ENCODE results near the gene VPS13A. TPM values are rescaled to one million over a fixed set of nuclear protein-coding genes. Genes with fewer than 3 reads are reported as not detected.

Gene VPS13A
- total RNA-seq, 3 donors from 2014 or later = 48.7 to 62.6 (median 49.2) TPM

DNA sequence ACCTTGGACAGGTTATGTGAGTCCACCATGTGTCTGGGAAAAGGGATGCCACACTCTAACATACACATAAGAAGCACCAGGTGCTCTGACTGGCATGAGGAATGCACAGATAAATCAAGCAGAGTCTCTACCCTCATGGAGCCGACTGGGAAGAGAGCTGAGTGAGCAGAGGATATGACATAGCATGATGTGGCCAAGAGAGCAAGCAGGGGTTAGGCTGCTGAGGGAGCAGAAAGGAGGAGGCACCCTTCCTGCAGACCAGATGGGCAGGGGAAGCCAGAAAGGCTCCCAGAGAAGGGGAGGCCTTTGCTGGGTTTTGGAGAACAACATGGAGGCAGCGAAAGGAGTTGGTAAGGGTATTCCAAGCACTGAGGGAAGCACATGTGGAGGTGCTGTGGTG, 247.7 kb downstream of the VPS13A start:
- Histone ChIP-seq H3K36me3 (ENCODE audit: low read depth) (no peaks in the 10 kb centered on the region), H3K9me3 (no peaks in the 10 kb centered on the region), H3K4me1 (ENCODE audit: low read depth) (no peaks in the 10 kb centered on the region), H3K4me3 (no peak overlapping the region)
- TF ChIP-seq, protein P1, sequence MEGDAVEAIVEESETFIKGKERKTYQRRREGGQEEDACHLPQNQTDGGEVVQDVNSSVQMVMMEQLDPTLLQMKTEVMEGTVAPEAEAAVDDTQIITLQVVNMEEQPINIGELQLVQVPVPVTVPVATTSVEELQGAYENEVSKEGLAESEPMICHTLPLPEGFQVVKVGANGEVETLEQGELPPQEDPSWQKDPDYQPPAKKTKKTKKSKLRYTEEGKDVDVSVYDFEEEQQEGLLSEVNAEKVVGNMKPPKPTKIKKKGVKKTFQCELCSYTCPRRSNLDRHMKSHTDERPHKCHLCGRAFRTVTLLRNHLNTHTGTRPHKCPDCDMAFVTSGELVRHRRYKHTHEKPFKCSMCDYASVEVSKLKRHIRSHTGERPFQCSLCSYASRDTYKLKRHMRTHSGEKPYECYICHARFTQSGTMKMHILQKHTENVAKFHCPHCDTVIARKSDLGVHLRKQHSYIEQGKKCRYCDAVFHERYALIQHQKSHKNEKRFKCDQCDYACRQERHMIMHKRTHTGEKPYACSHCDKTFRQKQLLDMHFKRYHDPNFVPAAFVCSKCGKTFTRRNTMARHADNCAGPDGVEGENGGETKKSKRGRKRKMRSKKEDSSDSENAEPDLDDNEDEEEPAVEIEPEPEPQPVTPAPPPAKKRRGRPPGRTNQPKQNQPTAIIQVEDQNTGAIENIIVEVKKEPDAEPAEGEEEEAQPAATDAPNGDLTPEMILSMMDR (IDR thresholded peaks at IDR 0.05) = no peak
- DNase-seq (no peak), ATAC-seq (no peak)
- intact Hi-C loops (cut with DNase I, micrococcal nuclease) = no loop called here

DNA sequence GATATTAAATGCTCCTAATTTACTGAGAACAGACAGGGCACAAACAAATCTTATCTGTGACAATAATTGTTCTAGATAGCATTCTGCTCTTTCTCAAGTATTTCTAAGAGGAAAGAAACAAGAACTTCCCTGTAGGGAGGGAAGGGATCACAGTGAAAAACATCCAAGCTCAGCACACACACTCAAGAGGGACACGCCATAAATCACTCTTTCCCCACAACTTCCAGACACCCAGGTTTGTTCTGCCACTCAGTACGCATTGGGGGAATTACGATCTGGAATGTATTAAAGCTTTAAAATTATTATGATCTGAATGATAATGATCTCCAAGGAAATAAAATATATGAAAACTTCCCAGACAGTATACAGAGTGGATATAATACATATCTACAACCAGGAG, 249.4 kb downstream of the VPS13A start:
- Histone ChIP-seq H3K36me3 (ENCODE audit: low read depth) (no peaks in the 10 kb centered on the region), H3K4me3 (no peak overlapping the region), H3K9me3 (no peaks in the 10 kb centered on the region), H3K4me1 (ENCODE audit: low read depth) (no peaks in the 10 kb centered on the region)
- ATAC-seq (no peak), DNase-seq (no peak)
- TF ChIP-seq, protein P1 (IDR thresholded peaks at IDR 0.05) = no peak
- intact Hi-C loops (cut with DNase I, micrococcal nuclease) = no loop called here

DNA sequence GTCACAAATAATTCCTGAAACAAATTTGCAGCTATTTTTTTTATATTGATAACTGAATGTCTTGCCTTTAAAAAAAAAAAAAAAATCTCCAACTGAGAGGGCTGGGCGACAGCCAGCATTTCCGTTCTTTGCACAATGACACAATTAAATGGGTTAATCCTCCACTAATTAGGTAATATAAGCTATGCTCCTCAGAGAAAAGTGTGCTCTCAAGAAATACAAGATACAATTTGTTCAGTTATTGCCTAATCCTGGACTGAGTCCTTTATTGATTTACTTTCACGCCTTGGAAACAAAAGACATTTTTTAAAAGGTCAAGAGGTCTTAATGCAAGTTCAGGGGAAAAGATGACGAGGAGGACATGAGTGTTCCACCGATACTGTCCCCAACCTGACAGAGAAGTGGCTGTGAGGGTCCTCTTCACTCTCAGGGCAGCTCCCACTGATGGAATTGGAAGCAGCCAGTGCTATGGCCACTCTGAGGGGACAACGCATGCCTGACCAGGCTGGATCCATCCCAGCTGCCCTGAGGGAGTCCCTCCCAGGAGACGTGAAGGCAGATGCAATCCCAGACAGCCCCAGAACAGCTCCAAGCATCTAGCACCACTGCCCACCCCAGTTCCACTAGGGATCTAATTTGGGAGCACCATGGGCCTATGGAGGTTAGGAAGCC, 250.1 kb downstream of the VPS13A start:
- Histone ChIP-seq H3K4me1 (ENCODE audit: low read depth) (no peaks in the 10 kb centered on the region), H3K9me3 (no peaks in the 10 kb centered on the region), H3K36me3 (ENCODE audit: low read depth) (no peaks in the 10 kb centered on the region), H3K4me3 (no peak overlapping the region)
- intact Hi-C loops (cut with DNase I, micrococcal nuclease) = no loop called here
- TF ChIP-seq, protein P1 (IDR thresholded peaks at IDR 0.05) = no peak
- no peak for ATAC-seq
- DNase-seq = no peak

DNA sequence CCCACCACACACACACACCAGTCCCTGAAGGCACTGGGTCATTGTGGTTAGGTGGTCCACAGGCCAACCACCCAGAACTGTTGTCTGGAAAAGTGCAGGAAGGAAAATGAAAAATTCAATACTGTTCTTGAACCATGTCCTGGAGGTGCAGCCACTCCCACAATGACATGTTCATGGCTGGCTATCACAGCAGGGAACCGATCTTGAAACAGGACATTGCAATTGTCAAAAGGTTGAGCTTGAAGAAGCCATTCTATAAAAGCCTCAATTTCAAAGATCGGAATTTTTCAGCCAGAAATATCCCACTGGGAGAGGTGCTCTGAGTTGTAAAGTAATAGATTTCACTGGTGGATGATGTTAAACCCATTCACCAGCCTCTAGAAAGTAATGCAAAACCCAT, 252.6 kb downstream of the VPS13A start:
- Histone ChIP-seq H3K4me3 (no peak overlapping the region), H3K4me1 (ENCODE audit: low read depth) (no peaks in the 10 kb centered on the region), H3K9me3 (no peaks in the 10 kb centered on the region), H3K36me3 (ENCODE audit: low read depth) (no peaks in the 10 kb centered on the region)
- ATAC-seq (no peak), DNase-seq (no peak)
- intact Hi-C loops (cut with DNase I, micrococcal nuclease) = no loop called here
- TF ChIP-seq, protein P1 (IDR thresholded peaks at IDR 0.05) = no peak

DNA sequence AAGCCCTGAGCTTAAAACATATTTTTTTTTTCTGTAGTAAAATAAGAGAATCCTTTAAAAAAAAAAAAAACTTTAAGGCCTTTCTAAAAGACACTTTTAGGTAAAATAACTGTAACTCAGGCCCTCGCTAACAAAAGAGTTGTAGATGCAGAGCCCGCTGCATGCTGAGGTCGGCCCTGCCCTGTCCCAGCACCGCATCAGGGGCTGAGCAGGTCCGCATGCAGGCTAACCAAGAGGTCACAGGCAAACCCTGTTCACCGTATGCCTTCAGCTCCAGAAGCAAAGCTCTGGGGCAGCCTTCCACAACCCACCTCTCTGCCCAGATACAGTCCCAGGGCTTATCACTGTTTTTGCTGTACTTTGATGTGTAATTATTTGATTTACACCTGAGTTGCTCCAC, 254.7 kb downstream of the VPS13A start:
- DNase-seq (no peak), ATAC-seq (no peak)
- H3K9me3 ChIP-seq = no peaks in the 10 kb centered on the region
- no peaks in the 10 kb centered on the region for H3K4me1 ChIP-seq (ENCODE audit: low read depth)
- intact Hi-C loops (cut with DNase I, micrococcal nuclease) = no loop called here
- H3K4me3 ChIP-seq = no peak overlapping the region
- H3K36me3 ChIP-seq (ENCODE audit: low read depth) = no peaks in the 10 kb centered on the region
- TF ChIP-seq, protein P1 (IDR thresholded peaks at IDR 0.05) = no peak

Data from mucosa of descending colon (tissue), 3 donors.